Nasal cavity respiratory epithelium epithelial cell of viscerocranial mucosa (primary cell): ENCODE results near the gene ZNF888. TPM values are rescaled to one million over a fixed set of nuclear protein-coding genes. Genes with fewer than 3 reads are reported as not detected.

Source experiments
- total RNA-seq: library from RNA; depleted of rRNA; stranded (reverse); fragments of >200 nt; gene quantifications from 2 replicates; pipeline ENCODE4 v1.2.3, GENCODE V29; 2014

Gene ZNF888
- 15.7 and 17.1 TPM in 2 replicates for total RNA-seq

GRCh38 chr19:52922841-52923777 lies at the start of gene ZNF888:
TSS of gene ZNF888 (minus strand) at chr19:52923428. CDS start at chr19:52917873, 5,555 bp downstream.

GRCh38 chr19:52962394-52963246 lies 39.4 kb upstream of the ZNF888 start, which contains the start of gene ZNF816:
TSS of gene ZNF816 (minus strand) at chr19:52962881. CDS start at chr19:52956089, 6,792 bp downstream.

GRCh38 chr19:52897138-52897935 lies 25.9 kb downstream of the ZNF888 start, which contains the start of gene ZNF320:
TSS of gene ZNF320 (minus strand) at chr19:52897635. CDS start at chr19:52890255, 7,380 bp downstream.

GRCh38 chr19:52857378-52858191 lies 65.6 kb downstream of the ZNF888 start, which contains the start of gene ZNF468:
TSS of gene ZNF468 (minus strand) at chr19:52857619. CDS start at chr19:52854272, 3,347 bp downstream.

Other genes starting within 250 kb of the ZNF888 start
- gene ZNF611, start 188.4 kb downstream of the ZNF888 start, total RNA-seq = 14.0 and 21.4 TPM in 2 replicates
- gene ZNF600, start 136.6 kb downstream of the ZNF888 start, total RNA-seq = 15.7 and 22.0 TPM in 2 replicates
- 57.1 and 73.3 TPM in 2 replicates for gene ZNF28, start 101.8 kb downstream of the ZNF888 start, total RNA-seq
- 78.6 and 94.8 TPM in 2 replicates for gene ZNF468, start 65.8 kb downstream of the ZNF888 start, total RNA-seq
- gene ZNF320, start 25.8 kb downstream of the ZNF888 start, total RNA-seq = 18.5 and 22.7 TPM in 2 replicates
- 24.3 and 32.6 TPM in 2 replicates for gene ZNF816, start 39.5 kb upstream of the ZNF888 start, total RNA-seq
- gene ERVV-1, start 90.5 kb upstream of the ZNF888 start, total RNA-seq = not detected in 2 replicates
- gene ERVV-2, start 121.3 kb upstream of the ZNF888 start, total RNA-seq = not detected in 2 replicates
- 15.4 and 39.6 TPM in 2 replicates for gene ZNF160, start 180.0 kb upstream of the ZNF888 start, total RNA-seq
- 12.3 and 15.4 TPM in 2 replicates for gene ZNF415, start 209.5 kb upstream of the ZNF888 start, total RNA-seq
- gene ZNF347, start 235.6 kb upstream of the ZNF888 start, total RNA-seq = 9.6 and 12.8 TPM in 2 replicates